GM19193 (cell line): ENCODE results near the gene CASQ2.

ENCODE experiments used
- POLR2A ChIP-seq: IDR thresholded peaks from 4 replicates; pipeline ENCODE4 v1.6.1; 2011; ENCODE audit not compliant: insufficient read depth, insufficient read length; ENCODE audit errors: extremely low read depth

The CASQ2 gene

GRCh38 chr1:115757326-115757725 is 11.2 kb downstream of the CASQ2 start:
- no peak for TF ChIP-seq POLR2A

- TF ChIP-seq POLR2A = no peak
These were observed 12.8 kb downstream of the CASQ2 start for GRCh38 chr1:115755456-115756370.

- no peak for TF ChIP-seq POLR2A
These were observed 14.7 kb downstream of the CASQ2 start for GRCh38 chr1:115753830-115754229.

GRCh38 chr1:115753361-115753760 is 15.2 kb downstream of the CASQ2 start:
- no peak for TF ChIP-seq POLR2A

GRCh38 chr1:115748401-115749150 is 19.9 kb downstream of the CASQ2 start:
- no peak for TF ChIP-seq POLR2A

- no peak for TF ChIP-seq POLR2A
These were observed 22.4 kb downstream of the CASQ2 start for GRCh38 chr1:115746021-115746690.

- TF ChIP-seq POLR2A = no peak
These were observed 23.8 kb downstream of the CASQ2 start for GRCh38 chr1:115744646-115745275.

GRCh38 chr1:115740811-115741210 is 27.7 kb downstream of the CASQ2 start:
- TF ChIP-seq POLR2A = no peak

- TF ChIP-seq POLR2A = no peak
These were observed 36.2 kb downstream of the CASQ2 start for GRCh38 chr1:115732316-115732715.

GRCh38 chr1:115729756-115730155 is 38.8 kb downstream of the CASQ2 start:
- no peak for TF ChIP-seq POLR2A

GRCh38 chr1:115728341-115728740 is 40.2 kb downstream of the CASQ2 start:
- no peak for TF ChIP-seq POLR2A

GRCh38 chr1:115727706-115728249 is 40.7 kb downstream of the CASQ2 start:
- TF ChIP-seq POLR2A = no peak

- no peak for TF ChIP-seq POLR2A
These were observed 41.9 kb downstream of the CASQ2 start for GRCh38 chr1:115726570-115726969.

- no peak for TF ChIP-seq POLR2A
These were observed 42.4 kb downstream of the CASQ2 start for GRCh38 chr1:115726161-115726560.
